A549 (cell line): ENCODE measurements around the gene TRPM2.

Source experiments
- CTCF ChIP-seq: fragments of >200 bp; sonication (Bioruptor Twin); formaldehyde crosslinking; IDR thresholded peaks from 3 replicates; pipeline ENCODE4 v1.5.1; 2016
- E2F6 ChIP-seq: IDR thresholded peaks from 2 replicates; pipeline ENCODE4 v1.6.1; 2012; ENCODE audit warnings: low read depth, borderline replicate concordance
- MAZ ChIP-seq: fragments of 150-350 bp; IDR thresholded peaks from 2 replicates; pipeline ENCODE4 v1.6.1; 2014; ENCODE audit warnings: antibody characterized with exemption, low read depth, low read length, borderline replicate concordance
- POLR2A ChIP-seq: IDR thresholded peaks from 2 replicates; pipeline ENCODE4 v1.6.1; 2012; ENCODE audit warnings: mild to moderate bottlenecking, low read length
- RAD21 ChIP-seq, 2 experiments: fragments of >200 bp in 1 of 2; sonication (Bioruptor Twin) in 1 of 2; formaldehyde crosslinking in 1 of 2; IDR thresholded peaks in 1 of 2; conservative IDR thresholded peaks in 1 of 2; 2 replicates in 1 of 2; 3 replicates in 1 of 2; pipeline ENCODE4 v1.6.1; 2012 to 2018; ENCODE audit warnings: inconsistent platforms in 1 of 2
- RFX5 ChIP-seq: fragments of 450-650 bp; IDR thresholded peaks from 2 replicates; pipeline ENCODE4 v1.7.1; 2014; ENCODE audit warnings: antibody characterized with exemption, mild to moderate bottlenecking, moderate library complexity

- TF ChIP-seq CTCF = no peak
- no peak for TF ChIP-seq E2F6
- TF ChIP-seq POLR2A = no peak
- TF ChIP-seq MAZ = no peak
- no peak for TF ChIP-seq RAD21 (conservative IDR thresholded peaks at IDR 0.05 in 1 of 2, IDR thresholded peaks at IDR 0.05 in 1 of 2)
- no peak for TF ChIP-seq RFX5
Measured at GRCh38 chr21:44490405-44490804, 137.0 kb downstream of the TRPM2 start.
